K562 (cell line): ENCODE measurements around the gene PRSS57. TPM values are rescaled to one million over a fixed set of nuclear protein-coding genes. Genes with fewer than 3 reads are reported as not detected.
A peak's percentile ranks its signal among the peaks of the same experiment; 100 is the strongest.

Experiments used
- BHLHE40 ChIP-seq: IDR thresholded peaks from 2 replicates; pipeline ENCODE4 v1.6.1; 2011; ENCODE audit warnings: low read length, improper control_type of control experiment
- CCNT2 ChIP-seq: IDR thresholded peaks from 2 replicates; pipeline ENCODE4 v1.6.1; 2011; ENCODE audit warnings: borderline replicate concordance, low read depth, mild to moderate bottlenecking, moderate library complexity, mixed read lengths, low read length; ENCODE audit not compliant: insufficient read length; ENCODE audit errors: extremely low read depth
- HIVEP1 ChIP-seq: fragments of 250-450 bp; sonication (Bioruptor Pico); IDR thresholded peaks from 2 replicates; pipeline ENCODE4 v1.4.0; 2020; ENCODE audit warnings: mild to moderate bottlenecking
- HMGN3 ChIP-seq: IDR thresholded peaks from 2 replicates; pipeline ENCODE4 v1.6.1; 2011; ENCODE audit warnings: borderline replicate concordance, low read depth, mild to moderate bottlenecking, mixed read lengths, low read length; ENCODE audit not compliant: insufficient read length; ENCODE audit errors: extremely low read depth
- JUN ChIP-seq, 2 experiments: sonication (generic) in 1 of 2; formaldehyde crosslinking in 1 of 2; IDR thresholded peaks; 2 replicates each; pipeline versions ENCODE4 v1.6.1 to v1.8.0; 2012 to 2022; ENCODE audit warnings: borderline replicate concordance in 2 of 2, mild to moderate bottlenecking in 2 of 2, improper control_type of control experiment in 1 of 2, low read depth in 1 of 2, low read length in 1 of 2, missing genetic modification reagents in 1 of 2
- MAZ ChIP-seq, 2 experiments: fragments of 450-650 bp in 1 of 2; sonication (generic) in 1 of 2; formaldehyde crosslinking; IDR thresholded peaks in 1 of 2; conservative IDR thresholded peaks in 1 of 2; 2 replicates each; pipeline versions ENCODE4 v1.4.0 to v1.5.0; 2020; ENCODE audit warnings: mild to moderate bottlenecking in 1 of 2, missing genetic modification reagents in 1 of 2
- POLR2A ChIP-seq: fragments of 450-650 bp; conservative IDR thresholded peaks from 2 replicates; pipeline ENCODE4 v1.6.1; 2016
- RAD21 ChIP-seq, 2 experiments: fragments of 250-450 bp in 1 of 2; fragments of 450-650 bp in 1 of 2; sonication (Bioruptor Pico) in 1 of 2; formaldehyde crosslinking in 1 of 2; IDR thresholded peaks in 1 of 2; conservative IDR thresholded peaks in 1 of 2; 2 replicates each; pipeline versions ENCODE4 v1.4.0 to v1.8.0; 2020 to 2022; ENCODE audit warnings: mild to moderate bottlenecking in 2 of 2, moderate library complexity in 1 of 2
- RBFOX2 ChIP-seq: fragments of 200-400 bp; formaldehyde crosslinking; IDR thresholded peaks from 2 replicates; pipeline ENCODE4 v1.6.1; 2017; ENCODE audit warnings: low read depth, mild to moderate bottlenecking, low read length, moderate library complexity
- ZNF311 ChIP-seq: fragments of 250-450 bp; sonication (Bioruptor Pico); IDR thresholded peaks from 2 replicates; pipeline ENCODE4 v1.4.0; 2020; ENCODE audit warnings: mild to moderate bottlenecking, moderate library complexity
- polyA plus RNA-seq, 8 experiments: library from polyadenylated mRNA; depleted of rRNA in 4 of 8; stranded (reverse) in 5 of 8; unstranded in 3 of 8; fragments of >200 nt; fragmentation: Nextera tagmentation in 2 of 8; fragmentation: Illumina TruSeq in 1 of 8; extraction: Ambion mirVana in 2 of 8; extraction: Trizol in 1 of 8; gene quantifications; 2 replicates each; pipeline versions ENCODE4 v1.2.1 to v1.2.3, GENCODE V29; 2011 to 2014; ENCODE audit warnings: inconsistent platforms in 1 of 8, missing spikeins in 1 of 8
- total RNA-seq, 7 experiments: library from RNA; depleted of rRNA in 6 of 7; stranded (reverse); fragments of >200 nt in 6 of 7; fragmentation: Illumina TruSeq in 2 of 7; extraction: Trizol in 2 of 7; gene quantifications; 2 replicates each; pipeline versions ENCODE4 v1.2.1 to v1.2.3, GENCODE V29; 2011 to 2021; ENCODE audit warnings: low replicate concordance in 1 of 7
- TF ChIP-seq, protein P1 (sequence below), 2 experiments: fragments of 450-650 bp in 1 of 2; sonication (generic) in 1 of 2; formaldehyde crosslinking in 1 of 2; IDR thresholded peaks; 2 replicates each; pipeline versions ENCODE4 v1.7.1 to v1.9.0; 2016 to 2022; ENCODE audit warnings: inconsistent platforms in 1 of 2, mild to moderate bottlenecking in 1 of 2, missing genetic modification reagents in 1 of 2
- TF ChIP-seq, protein P2 (sequence below), 2 experiments: IDR thresholded peaks; 2 replicates each; pipeline ENCODE4 v1.6.1; 2012; ENCODE audit warnings: improper control_type of control experiment in 2 of 2, low read depth in 2 of 2, low read length in 2 of 2, borderline replicate concordance in 1 of 2

The PRSS57 gene
- total and polyA plus RNA-seq, 9 of the 15 experiments (the other 6 are each of a cell fraction or from before 2014, with no cell fraction given): 0.06 to 2.5 (median 1.3) TPM; not detected in 3

DNA sequence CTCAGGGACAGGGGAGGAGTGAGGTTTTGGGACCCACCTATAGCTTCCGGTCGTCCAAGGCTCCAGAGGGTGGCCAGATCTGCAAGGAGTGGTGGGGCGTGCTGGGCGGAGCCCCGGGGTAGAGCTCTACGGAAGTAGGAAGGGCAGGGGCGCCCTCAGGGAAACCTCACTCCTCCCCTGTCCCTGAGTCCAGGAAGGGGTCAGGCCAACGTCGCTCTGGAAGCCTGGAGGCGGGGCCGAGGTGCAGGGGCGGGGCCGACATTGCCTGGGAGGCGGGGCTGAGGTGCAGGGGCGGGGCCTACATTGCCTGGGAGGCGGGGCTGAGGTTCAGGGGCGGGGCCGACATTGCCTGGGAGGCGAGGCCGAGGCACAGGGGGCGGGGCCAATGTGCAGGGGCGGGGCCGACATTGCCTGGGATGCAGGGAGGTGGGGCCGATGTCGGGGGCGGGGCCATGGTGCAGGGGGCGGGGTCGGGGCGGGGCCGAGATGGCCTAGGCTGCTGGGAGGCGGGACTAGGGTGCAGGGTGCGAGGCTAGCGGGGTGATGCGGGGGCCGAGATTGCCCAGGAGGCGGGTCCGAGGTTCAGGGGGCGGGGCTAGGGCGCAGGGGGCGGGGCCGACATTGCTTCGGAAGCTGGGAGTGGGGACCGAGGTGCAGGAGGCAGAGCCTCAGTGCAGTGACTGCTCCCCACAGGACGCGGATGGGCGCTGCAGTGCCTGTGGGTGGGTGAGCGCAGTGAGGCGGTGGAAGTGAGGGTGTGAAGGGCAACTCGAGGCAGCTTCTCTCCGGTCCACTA lies 8.6 kb upstream of the PRSS57 start (continued):
- TF ChIP-seq, protein P1, sequence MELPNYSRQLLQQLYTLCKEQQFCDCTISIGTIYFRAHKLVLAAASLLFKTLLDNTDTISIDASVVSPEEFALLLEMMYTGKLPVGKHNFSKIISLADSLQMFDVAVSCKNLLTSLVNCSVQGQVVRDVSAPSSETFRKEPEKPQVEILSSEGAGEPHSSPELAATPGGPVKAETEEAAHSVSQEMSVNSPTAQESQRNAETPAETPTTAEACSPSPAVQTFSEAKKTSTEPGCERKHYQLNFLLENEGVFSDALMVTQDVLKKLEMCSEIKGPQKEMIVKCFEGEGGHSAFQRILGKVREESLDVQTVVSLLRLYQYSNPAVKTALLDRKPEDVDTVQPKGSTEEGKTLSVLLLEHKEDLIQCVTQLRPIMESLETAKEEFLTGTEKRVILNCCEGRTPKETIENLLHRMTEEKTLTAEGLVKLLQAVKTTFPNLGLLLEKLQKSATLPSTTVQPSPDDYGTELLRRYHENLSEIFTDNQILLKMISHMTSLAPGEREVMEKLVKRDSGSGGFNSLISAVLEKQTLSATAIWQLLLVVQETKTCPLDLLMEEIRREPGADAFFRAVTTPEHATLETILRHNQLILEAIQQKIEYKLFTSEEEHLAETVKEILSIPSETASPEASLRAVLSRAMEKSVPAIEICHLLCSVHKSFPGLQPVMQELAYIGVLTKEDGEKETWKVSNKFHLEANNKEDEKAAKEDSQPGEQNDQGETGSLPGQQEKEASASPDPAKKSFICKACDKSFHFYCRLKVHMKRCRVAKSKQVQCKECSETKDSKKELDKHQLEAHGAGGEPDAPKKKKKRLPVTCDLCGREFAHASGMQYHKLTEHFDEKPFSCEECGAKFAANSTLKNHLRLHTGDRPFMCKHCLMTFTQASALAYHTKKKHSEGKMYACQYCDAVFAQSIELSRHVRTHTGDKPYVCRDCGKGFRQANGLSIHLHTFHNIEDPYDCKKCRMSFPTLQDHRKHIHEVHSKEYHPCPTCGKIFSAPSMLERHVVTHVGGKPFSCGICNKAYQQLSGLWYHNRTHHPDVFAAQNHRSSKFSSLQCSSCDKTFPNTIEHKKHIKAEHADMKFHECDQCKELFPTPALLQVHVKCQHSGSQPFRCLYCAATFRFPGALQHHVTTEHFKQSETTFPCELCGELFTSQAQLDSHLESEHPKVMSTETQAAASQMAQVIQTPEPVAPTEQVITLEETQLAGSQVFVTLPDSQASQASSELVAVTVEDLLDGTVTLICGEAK (IDR thresholded peaks at IDR 0.05): peak; percentile 70
- TF ChIP-seq, protein P1 (CRISPR knock-in tag; IDR thresholded peaks at IDR 0.05): no peak
- TF ChIP-seq BHLHE40: peak; percentile 18; the same call in 1 of the 2 replicates
- TF ChIP-seq, protein P2, sequence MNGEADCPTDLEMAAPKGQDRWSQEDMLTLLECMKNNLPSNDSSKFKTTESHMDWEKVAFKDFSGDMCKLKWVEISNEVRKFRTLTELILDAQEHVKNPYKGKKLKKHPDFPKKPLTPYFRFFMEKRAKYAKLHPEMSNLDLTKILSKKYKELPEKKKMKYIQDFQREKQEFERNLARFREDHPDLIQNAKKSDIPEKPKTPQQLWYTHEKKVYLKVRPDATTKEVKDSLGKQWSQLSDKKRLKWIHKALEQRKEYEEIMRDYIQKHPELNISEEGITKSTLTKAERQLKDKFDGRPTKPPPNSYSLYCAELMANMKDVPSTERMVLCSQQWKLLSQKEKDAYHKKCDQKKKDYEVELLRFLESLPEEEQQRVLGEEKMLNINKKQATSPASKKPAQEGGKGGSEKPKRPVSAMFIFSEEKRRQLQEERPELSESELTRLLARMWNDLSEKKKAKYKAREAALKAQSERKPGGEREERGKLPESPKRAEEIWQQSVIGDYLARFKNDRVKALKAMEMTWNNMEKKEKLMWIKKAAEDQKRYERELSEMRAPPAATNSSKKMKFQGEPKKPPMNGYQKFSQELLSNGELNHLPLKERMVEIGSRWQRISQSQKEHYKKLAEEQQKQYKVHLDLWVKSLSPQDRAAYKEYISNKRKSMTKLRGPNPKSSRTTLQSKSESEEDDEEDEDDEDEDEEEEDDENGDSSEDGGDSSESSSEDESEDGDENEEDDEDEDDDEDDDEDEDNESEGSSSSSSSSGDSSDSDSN (IDR thresholded peaks at IDR 0.05; ENCODE audit: borderline replicate concordance in 1 of 2, low read depth in 2 of 2, low read length in 2 of 2): no peak
- TF ChIP-seq MAZ (CRISPR knock-in tag; conservative IDR thresholded peaks at IDR 0.05 in 1 of 2, IDR thresholded peaks at IDR 0.05 in 1 of 2): peak in 1 of 2 experiments; percentile 35; a peak in 3 of 4 replicates
- TF ChIP-seq POLR2A: peak; percentile 70; the same call in 1 of the 2 replicates
- peak; percentile 14 for TF ChIP-seq CCNT2
- no peak for TF ChIP-seq ZNF311
- TF ChIP-seq HIVEP1 (CRISPR knock-in tag): no peak
- peak; percentile 74 for TF ChIP-seq RBFOX2
- TF ChIP-seq JUN (IDR thresholded peaks at IDR 0.05; ENCODE audit: borderline replicate concordance, low read depth, low read length): 0 out of 2 replicates have a peak, but pooled peaks have one; percentile 30
- TF ChIP-seq JUN (CRISPR knock-in tag; IDR thresholded peaks at IDR 0.05; ENCODE audit: borderline replicate concordance): no peak
- TF ChIP-seq RAD21 (CRISPR knock-in tag; conservative IDR thresholded peaks at IDR 0.05 in 1 of 2, IDR thresholded peaks at IDR 0.05 in 1 of 2): 0 out of 4 replicates have a peak, but pooled peaks of 1 of the 2 experiments have one; percentile 3
- peak; percentile 60 for TF ChIP-seq HMGN3
